GM04504 (cell line): Measurements from ENCODE around the gene ADH1C.
A peak's percentile ranks its signal among the peaks of the same experiment; 100 is the strongest.
"Not testable (repeated sequence)": the region's sequence is repeated elsewhere in the genome, so short reads cannot be mapped to it uniquely, and the experiment has no call there.

Experiments used
- DNase-seq: peaks from one replicate; pipeline ENCODE4 v3.0.0-alpha.2; 2012; ENCODE audit warnings: low read depth

Gene ADH1C

GRCh38 chr4:99352602-99353537 lies at the start of gene ADH1C:
Gene ADH1C, minus strand, starts transcription at chr4:99352746. Its CDS starts 71 bp downstream, at chr4:99352675.
- no peak for DNase-seq

- DNase-seq = no peak
Measured at GRCh38 chr4:99400831-99401230, 48.3 kb upstream of the ADH1C start.

- no peak for DNase-seq
Measured at GRCh38 chr4:99399017-99399416, 46.5 kb upstream of the ADH1C start.

GRCh38 chr4:99395595-99396364 lies 43.2 kb upstream of the ADH1C start:
- no peak for DNase-seq

GRCh38 chr4:99394896-99395295 lies 42.4 kb upstream of the ADH1C start:
- no peak for DNase-seq

GRCh38 chr4:99390055-99390454 lies 37.5 kb upstream of the ADH1C start:
- DNase-seq = no peak

GRCh38 chr4:99389606-99390005 lies 37.1 kb upstream of the ADH1C start:
- DNase-seq = no peak

GRCh38 chr4:99383833-99384392 lies 31.4 kb upstream of the ADH1C start:
- DNase-seq = peak; percentile 96

GRCh38 chr4:99383399-99383798 lies 30.9 kb upstream of the ADH1C start:
- DNase-seq = no peak

- no peak for DNase-seq
Measured at GRCh38 chr4:99382745-99383360, 30.3 kb upstream of the ADH1C start.

GRCh38 chr4:99381588-99382175 lies 29.1 kb upstream of the ADH1C start:
- DNase-seq = no peak

- no peak for DNase-seq
Measured at GRCh38 chr4:99379571-99379970, 27.0 kb upstream of the ADH1C start.

GRCh38 chr4:99378876-99379275 lies 26.3 kb upstream of the ADH1C start:
- no peak for DNase-seq

- not testable (repeated sequence) for DNase-seq
Measured at GRCh38 chr4:99377341-99377740, 24.8 kb upstream of the ADH1C start.

GRCh38 chr4:99372464-99372863 lies 19.9 kb upstream of the ADH1C start:
- not testable (repeated sequence) for DNase-seq

- DNase-seq = not testable (repeated sequence)
Measured at GRCh38 chr4:99367817-99368216, 15.3 kb upstream of the ADH1C start.

- no peak for DNase-seq
Measured at GRCh38 chr4:99366491-99366890, 13.9 kb upstream of the ADH1C start.

GRCh38 chr4:99362768-99363167 lies 10.2 kb upstream of the ADH1C start:
- no peak for DNase-seq

GRCh38 chr4:99361899-99362275 lies 9.3 kb upstream of the ADH1C start:
- no peak for DNase-seq

- no peak for DNase-seq
Measured at GRCh38 chr4:99361268-99361898, 8.8 kb upstream of the ADH1C start.

GRCh38 chr4:99359480-99360204 lies 7.1 kb upstream of the ADH1C start:
- DNase-seq = no peak
